ENCODE results near the gene ABLIM3.

ABLIM3 gene

GRCh38 chr5:149283626-149284480, 142.6 kb downstream of the ABLIM3 start:
- DNase-seq = no peak

GRCh38 chr5:149284501-149284900, 143.2 kb downstream of the ABLIM3 start:
- no peak for DNase-seq

- DNase-seq = no peak
Observed at GRCh38 chr5:149285153-149285552, 143.9 kb downstream of the ABLIM3 start.

- no peak for DNase-seq
Observed at GRCh38 chr5:149288436-149288835, 147.1 kb downstream of the ABLIM3 start.

GRCh38 chr5:149289301-149289700, 148.0 kb downstream of the ABLIM3 start:
- DNase-seq = no peak

GRCh38 chr5:149294872-149295829, 153.9 kb downstream of the ABLIM3 start:
- DNase-seq = no peak

- DNase-seq = no peak
Observed at GRCh38 chr5:149297340-149298025, 156.2 kb downstream of the ABLIM3 start.

- no peak for DNase-seq
Observed at GRCh38 chr5:149298163-149298562, 156.9 kb downstream of the ABLIM3 start.

GRCh38 chr5:149298842-149299404, 157.6 kb downstream of the ABLIM3 start:
- DNase-seq = no peak

GRCh38 chr5:149299451-149300054, 158.3 kb downstream of the ABLIM3 start:
- DNase-seq = no peak

- DNase-seq = no peak
Observed at GRCh38 chr5:149300441-149300840, 159.1 kb downstream of the ABLIM3 start.

GRCh38 chr5:149301049-149301743, 159.9 kb downstream of the ABLIM3 start:
- no peak for DNase-seq

GRCh38 chr5:149301744-149302380, 160.6 kb downstream of the ABLIM3 start:
- DNase-seq = no peak

GRCh38 chr5:149302641-149303040, 161.3 kb downstream of the ABLIM3 start:
- DNase-seq = no peak

- no peak for DNase-seq
Observed at GRCh38 chr5:149303210-149303609, 161.9 kb downstream of the ABLIM3 start.

- DNase-seq = peak in 1 of 2 experiments; percentile 29
Observed at GRCh38 chr5:149304195-149305078, 163.1 kb downstream of the ABLIM3 start.

- DNase-seq = no peak
Observed at GRCh38 chr5:149309354-149309753, 168.1 kb downstream of the ABLIM3 start.

Data from NCI-H524 (cell line).